Neural progenitor cell (in vitro differentiated cells): ENCODE results near the gene NCKAP1. TPM values are rescaled to one million over a fixed set of nuclear protein-coding genes. Genes with fewer than 3 reads are reported as not detected.

Experiments used
- DNase-seq: peaks from one replicate; pipeline ENCODE4 v3.0.0-alpha.2; 2016; ENCODE audit warnings: low spot score
- H2AFZ ChIP-seq: fragments of 200-600 bp; sonication (generic); replicated peaks from 2 replicates; pipeline ENCODE4 v1.6.1; 2016; ENCODE audit warnings: antibody characterized with exemption
- H3F3A ChIP-seq: fragments of 200-600 bp; sonication (generic); 2 replicates; pipeline ENCODE4 v1.6.1; 2016; ENCODE audit warnings: antibody characterized with exemption, low read depth
- H3K27ac ChIP-seq: fragments of 200-600 bp; sonication (generic); 2 replicates; pipeline ENCODE4 v1.5.1; 2016; ENCODE audit warnings: mild to moderate bottlenecking
- H3K27me3 ChIP-seq: fragments of 200-600 bp; sonication (generic); 2 replicates; pipeline ENCODE4 v1.6.1; 2016; ENCODE audit warnings: mild to moderate bottlenecking, moderate library complexity
- H3K36me3 ChIP-seq: fragments of 200-600 bp; sonication (generic); 2 replicates; pipeline ENCODE4 v1.5.1; 2016
- H3K4me1 ChIP-seq: fragments of 200-600 bp; sonication (generic); 2 replicates; pipeline ENCODE4 v1.6.1; 2016; ENCODE audit warnings: mixed run types
- H3K4me2 ChIP-seq: fragments of 200-600 bp; sonication (generic); 2 replicates; pipeline ENCODE4 v1.6.1; 2016
- H3K4me3 ChIP-seq: fragments of 200-600 bp; sonication (generic); 2 replicates; pipeline ENCODE4 v1.5.1; 2016
- H3K79me2 ChIP-seq: fragments of 200-600 bp; sonication (generic); 2 replicates; pipeline ENCODE4 v1.6.1; 2016; ENCODE audit warnings: low read depth
- H3K9ac ChIP-seq: fragments of 200-600 bp; sonication (generic); 2 replicates; pipeline ENCODE4 v1.6.1; 2016
- H3K9me3 ChIP-seq: fragments of 200-600 bp; sonication (generic); 2 replicates; pipeline ENCODE4 v1.5.1; 2016; ENCODE audit warnings: low read depth
- H4K20me1 ChIP-seq: fragments of 200-600 bp; sonication (generic); 2 replicates; pipeline ENCODE4 v1.6.1; 2016; ENCODE audit warnings: low read depth
- H3K27ac Mint-ChIP-seq: 3 replicates; pipeline ENCODE4 v1.8.0; 2021; ENCODE audit warnings: mixed read lengths
- H3K27me3 Mint-ChIP-seq: 2 replicates; pipeline ENCODE4 v1.8.0; 2022; ENCODE audit warnings: low read depth, mild to moderate bottlenecking, inconsistent platforms, moderate library complexity, mixed read lengths; ENCODE audit not compliant: insufficient read depth
- H3K36me3 Mint-ChIP-seq: 3 replicates; pipeline ENCODE4 v1.8.0; 2021; ENCODE audit warnings: mixed read lengths
- H3K4me1 Mint-ChIP-seq: 3 replicates; pipeline ENCODE4 v1.8.0; 2021; ENCODE audit warnings: mixed read lengths
- H3K4me3 Mint-ChIP-seq: 3 replicates; pipeline ENCODE4 v1.8.0; 2021; ENCODE audit warnings: mild to moderate bottlenecking, moderate library complexity, mixed read lengths
- H3K9me3 Mint-ChIP-seq: 3 replicates; pipeline ENCODE4 v1.8.0; 2020; ENCODE audit warnings: mixed read lengths
- EZH2 ChIP-seq: fragments of 200-600 bp; sonication (generic); IDR thresholded peaks from 2 replicates; pipeline ENCODE4 v1.6.1; 2017; ENCODE audit warnings: antibody characterized with exemption, mild to moderate bottlenecking, moderate library complexity
- EZH2phosphoT487 ChIP-seq: fragments of 200-600 bp; sonication (generic); IDR thresholded peaks from 2 replicates; pipeline ENCODE4 v1.6.1; 2017; ENCODE audit warnings: antibody characterized with exemption
- total RNA-seq: library from RNA; depleted of rRNA; stranded (reverse); fragments of >200 nt; gene quantifications from 2 replicates; pipeline ENCODE4 v1.2.3, GENCODE V29; 2015; ENCODE audit warnings: low replicate concordance
- TF ChIP-seq, protein P1 (sequence below): fragments of 200-600 bp; sonication (generic); IDR thresholded peaks from 2 replicates; pipeline ENCODE4 v1.5.1; 2017; ENCODE audit warnings: antibody characterized with exemption, mild to moderate bottlenecking

Gene NCKAP1, protein sequence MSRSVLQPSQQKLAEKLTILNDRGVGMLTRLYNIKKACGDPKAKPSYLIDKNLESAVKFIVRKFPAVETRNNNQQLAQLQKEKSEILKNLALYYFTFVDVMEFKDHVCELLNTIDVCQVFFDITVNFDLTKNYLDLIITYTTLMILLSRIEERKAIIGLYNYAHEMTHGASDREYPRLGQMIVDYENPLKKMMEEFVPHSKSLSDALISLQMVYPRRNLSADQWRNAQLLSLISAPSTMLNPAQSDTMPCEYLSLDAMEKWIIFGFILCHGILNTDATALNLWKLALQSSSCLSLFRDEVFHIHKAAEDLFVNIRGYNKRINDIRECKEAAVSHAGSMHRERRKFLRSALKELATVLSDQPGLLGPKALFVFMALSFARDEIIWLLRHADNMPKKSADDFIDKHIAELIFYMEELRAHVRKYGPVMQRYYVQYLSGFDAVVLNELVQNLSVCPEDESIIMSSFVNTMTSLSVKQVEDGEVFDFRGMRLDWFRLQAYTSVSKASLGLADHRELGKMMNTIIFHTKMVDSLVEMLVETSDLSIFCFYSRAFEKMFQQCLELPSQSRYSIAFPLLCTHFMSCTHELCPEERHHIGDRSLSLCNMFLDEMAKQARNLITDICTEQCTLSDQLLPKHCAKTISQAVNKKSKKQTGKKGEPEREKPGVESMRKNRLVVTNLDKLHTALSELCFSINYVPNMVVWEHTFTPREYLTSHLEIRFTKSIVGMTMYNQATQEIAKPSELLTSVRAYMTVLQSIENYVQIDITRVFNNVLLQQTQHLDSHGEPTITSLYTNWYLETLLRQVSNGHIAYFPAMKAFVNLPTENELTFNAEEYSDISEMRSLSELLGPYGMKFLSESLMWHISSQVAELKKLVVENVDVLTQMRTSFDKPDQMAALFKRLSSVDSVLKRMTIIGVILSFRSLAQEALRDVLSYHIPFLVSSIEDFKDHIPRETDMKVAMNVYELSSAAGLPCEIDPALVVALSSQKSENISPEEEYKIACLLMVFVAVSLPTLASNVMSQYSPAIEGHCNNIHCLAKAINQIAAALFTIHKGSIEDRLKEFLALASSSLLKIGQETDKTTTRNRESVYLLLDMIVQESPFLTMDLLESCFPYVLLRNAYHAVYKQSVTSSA
- total RNA-seq, result 119 and 164 TPM in 2 replicates

DNA sequence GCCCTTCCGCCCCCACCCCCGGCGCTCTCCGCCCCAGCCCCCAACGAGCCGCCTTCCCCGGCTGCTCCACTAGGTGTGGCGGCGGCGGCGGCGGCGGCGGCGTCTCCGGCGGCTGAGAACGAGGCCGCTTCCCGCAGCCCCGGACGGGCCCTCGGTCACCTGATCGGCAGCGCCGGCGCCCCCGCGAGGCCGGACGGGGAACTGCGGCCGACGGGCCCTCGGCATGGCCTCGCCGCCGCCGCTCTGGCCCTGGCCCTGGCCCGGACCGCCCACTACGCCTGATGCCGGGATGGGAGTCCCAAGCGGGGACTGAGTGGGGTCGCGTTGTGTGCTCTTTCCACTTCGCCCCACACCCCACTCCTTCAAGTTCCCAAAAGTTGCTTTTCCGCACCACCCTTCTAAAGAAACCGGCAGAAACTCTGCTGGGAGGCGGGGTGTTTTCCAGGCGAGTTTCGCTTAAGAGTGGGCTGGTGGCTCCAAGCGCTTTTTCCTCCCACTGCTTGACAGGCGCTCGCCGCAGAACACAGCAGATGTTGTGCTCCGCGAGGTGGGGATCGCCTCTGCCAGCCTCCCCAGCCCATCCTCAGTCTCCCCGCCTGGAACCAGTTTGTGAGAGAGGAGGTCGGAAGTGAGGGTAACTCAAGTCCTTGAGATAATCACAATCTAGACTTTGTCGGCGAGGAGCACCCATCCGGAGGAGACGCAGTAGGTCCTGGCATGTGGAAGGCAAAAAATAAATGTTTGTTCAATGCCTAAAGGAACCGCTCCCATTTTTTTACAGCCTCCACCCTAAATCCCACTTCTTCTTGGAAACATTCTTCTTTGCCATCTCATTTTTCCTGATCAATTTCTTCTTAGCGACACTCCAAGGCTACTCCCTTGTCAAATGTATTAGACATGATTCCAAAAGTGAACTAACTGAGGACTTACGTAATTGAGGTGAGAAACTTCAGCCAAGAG, at the start of gene NCKAP1:
NCKAP1 (minus strand) TSS at position 117 of the 960 bp plus-strand sequence. CDS start 358 bp downstream, outside the sequence.
- H3K4me3 Mint-ChIP-seq, result peak within 1 kb of the TSS; percentile 95
- H3K27ac Mint-ChIP-seq, result peak within 1 kb of the TSS; percentile 90
- peak; percentile 95 for DNase-seq
- peaks cover 4% of the 10 kb centered on the region for H3K27me3 Mint-ChIP-seq
- no peaks in the 10 kb centered on the region for H3K36me3 Mint-ChIP-seq
- H3K4me1 Mint-ChIP-seq, result peaks cover 28% of the 10 kb centered on the region
- Histone ChIP-seq H3K4me2 (peak within 1 kb of the TSS; percentile 88), H3K79me2 (peaks cover 45% of the 10 kb centered on the region), H3K36me3 (no peaks in the 10 kb centered on the region), H3K4me1 (peaks cover 31% of the 10 kb centered on the region), H3K4me3 (peak within 1 kb of the TSS; percentile 97), H4K20me1 (peaks cover 36% of the 10 kb centered on the region), H3K9ac (peak within 1 kb of the TSS; percentile 95), H3K9me3 (no peaks in the 10 kb centered on the region), H3K27me3 (peaks cover 21% of the 10 kb centered on the region), H3F3A (peaks cover 10% of the 10 kb centered on the region), H3K27ac (peak within 1 kb of the TSS; percentile 99), H2AFZ (peak within 1 kb of the TSS; percentile 99)
- H3K9me3 Mint-ChIP-seq, result no peaks in the 10 kb centered on the region
- TF ChIP-seq EZH2phosphoT487, result no peak
- TF ChIP-seq, protein P1, sequence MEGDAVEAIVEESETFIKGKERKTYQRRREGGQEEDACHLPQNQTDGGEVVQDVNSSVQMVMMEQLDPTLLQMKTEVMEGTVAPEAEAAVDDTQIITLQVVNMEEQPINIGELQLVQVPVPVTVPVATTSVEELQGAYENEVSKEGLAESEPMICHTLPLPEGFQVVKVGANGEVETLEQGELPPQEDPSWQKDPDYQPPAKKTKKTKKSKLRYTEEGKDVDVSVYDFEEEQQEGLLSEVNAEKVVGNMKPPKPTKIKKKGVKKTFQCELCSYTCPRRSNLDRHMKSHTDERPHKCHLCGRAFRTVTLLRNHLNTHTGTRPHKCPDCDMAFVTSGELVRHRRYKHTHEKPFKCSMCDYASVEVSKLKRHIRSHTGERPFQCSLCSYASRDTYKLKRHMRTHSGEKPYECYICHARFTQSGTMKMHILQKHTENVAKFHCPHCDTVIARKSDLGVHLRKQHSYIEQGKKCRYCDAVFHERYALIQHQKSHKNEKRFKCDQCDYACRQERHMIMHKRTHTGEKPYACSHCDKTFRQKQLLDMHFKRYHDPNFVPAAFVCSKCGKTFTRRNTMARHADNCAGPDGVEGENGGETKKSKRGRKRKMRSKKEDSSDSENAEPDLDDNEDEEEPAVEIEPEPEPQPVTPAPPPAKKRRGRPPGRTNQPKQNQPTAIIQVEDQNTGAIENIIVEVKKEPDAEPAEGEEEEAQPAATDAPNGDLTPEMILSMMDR, result peak; percentile 83
- peak; percentile 28 for TF ChIP-seq EZH2

DNA sequence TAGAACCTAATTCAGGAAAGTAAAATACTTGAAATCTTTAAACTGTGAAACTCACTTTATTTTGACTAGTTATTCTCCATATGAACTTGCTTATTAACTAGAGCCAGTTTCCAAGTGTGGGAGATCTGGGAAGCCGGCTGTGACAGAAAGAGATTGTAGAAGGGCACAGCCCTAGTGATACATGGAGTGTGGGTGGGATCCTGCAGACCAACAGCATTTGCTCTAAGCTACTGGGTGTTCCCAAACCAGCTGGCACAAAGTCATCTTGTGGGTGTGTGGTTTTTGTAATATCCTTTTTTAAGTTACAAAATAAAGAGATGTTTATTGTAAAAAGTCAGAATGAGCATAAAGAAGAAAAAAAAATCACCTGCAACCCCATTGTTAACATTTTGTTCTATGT, 43.7 kb upstream of the NCKAP1 start:
- H3K27me3 Mint-ChIP-seq, result peaks cover 4% of the 10 kb centered on the region
- no peaks in the 10 kb centered on the region for H3K9me3 Mint-ChIP-seq
- Histone ChIP-seq H3K9ac (no peak overlapping the region), H2AFZ (no peak overlapping the region), H3K27me3 (no peaks in the 10 kb centered on the region), H3K9me3 (no peaks in the 10 kb centered on the region), H3K36me3 (no peaks in the 10 kb centered on the region), H3K4me2 (no peak overlapping the region), H3K4me3 (no peak overlapping the region), H3K4me1 (peaks cover 4% of the 10 kb centered on the region), H3K27ac (no peak overlapping the region), H3F3A (peaks cover 5% of the 10 kb centered on the region), H3K79me2 (no peaks in the 10 kb centered on the region), H4K20me1 (no peaks in the 10 kb centered on the region)
- DNase-seq, result no peak
- no peaks in the 10 kb centered on the region for H3K36me3 Mint-ChIP-seq
- peaks cover 7% of the 10 kb centered on the region for H3K4me1 Mint-ChIP-seq
- no peak overlapping the region for H3K4me3 Mint-ChIP-seq
- no peak for TF ChIP-seq EZH2
- no peak overlapping the region for H3K27ac Mint-ChIP-seq

DNA sequence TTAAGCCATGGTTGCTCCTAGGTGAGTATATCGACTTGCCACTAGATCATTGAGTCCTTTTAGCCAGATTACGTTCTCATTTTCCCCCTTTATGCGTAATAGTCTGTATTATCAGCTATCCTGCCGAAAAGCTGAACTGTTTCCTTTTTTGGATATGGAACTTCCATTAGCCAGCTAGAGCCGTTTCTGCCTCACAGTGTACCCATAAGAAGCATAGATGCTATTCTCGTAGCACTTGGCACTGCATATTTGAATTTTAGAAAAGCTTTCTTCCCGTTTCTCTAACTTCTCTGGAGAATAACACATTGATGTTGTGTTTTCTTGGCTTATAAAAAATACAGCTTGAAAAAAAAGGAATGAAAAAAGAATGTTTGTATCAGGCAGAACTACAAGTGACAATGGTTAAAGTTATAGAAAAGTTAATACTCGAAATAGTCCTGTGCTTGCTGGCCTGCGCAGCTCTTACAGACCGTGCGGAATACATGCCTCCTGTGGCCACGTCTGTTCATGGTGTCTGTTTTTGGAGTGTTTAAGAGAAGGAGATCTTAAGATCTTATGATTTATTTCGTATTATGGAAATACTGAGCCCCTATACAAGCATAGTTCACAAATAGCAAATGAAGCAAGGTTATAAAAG, 41.0 kb upstream of the NCKAP1 start:
- no peaks in the 10 kb centered on the region for H3K9me3 ChIP-seq
- TF ChIP-seq EZH2phosphoT487 (no peak), EZH2 (no peak)
- TF ChIP-seq, protein P1, result no peak
- no peaks in the 10 kb centered on the region for H3K79me2 ChIP-seq
- no peaks in the 10 kb centered on the region for H3K9me3 Mint-ChIP-seq
- H3K4me2 ChIP-seq, result peak overlapping the region; percentile 74
- H3K27me3 Mint-ChIP-seq, result peaks cover 4% of the 10 kb centered on the region
- peak overlapping the region; percentile 61 for H3K4me3 ChIP-seq
- no peak for DNase-seq
- peak overlapping the region; percentile 92 for H3K4me3 Mint-ChIP-seq
- H4K20me1 ChIP-seq, result no peaks in the 10 kb centered on the region
- H3K4me1 Mint-ChIP-seq, result peaks cover 7% of the 10 kb centered on the region
- peaks cover 4% of the 10 kb centered on the region for H3K4me1 ChIP-seq
- H3K9ac ChIP-seq, result peak overlapping the region; percentile 40
- H3K27me3 ChIP-seq, result no peaks in the 10 kb centered on the region
- H3K27ac Mint-ChIP-seq, result no peak overlapping the region
- H3K27ac ChIP-seq, result no peak overlapping the region
- peaks cover 5% of the 10 kb centered on the region for H3F3A ChIP-seq
- H3K36me3 Mint-ChIP-seq, result no peaks in the 10 kb centered on the region
- no peaks in the 10 kb centered on the region for H3K36me3 ChIP-seq
- peak overlapping the region; percentile 98 for H2AFZ ChIP-seq
